Glutamatergic neuron (in vitro differentiated cells): Measurements from ENCODE around the gene ZNF334. TPM values are rescaled to one million over a fixed set of nuclear protein-coding genes. Genes with fewer than 3 reads are reported as not detected.

Experiments used
- DNase-seq: peaks from one replicate; pipeline ENCODE4 v3.0.0; 2022
- H3K27ac Mint-ChIP-seq: one replicate; pipeline ENCODE4 v1.8.0; 2020; ENCODE audit warnings: mild to moderate bottlenecking, mixed read lengths, inconsistent platforms; ENCODE audit not compliant: unreplicated experiment
- H3K27me3 Mint-ChIP-seq: one replicate; pipeline ENCODE4 v1.8.0; 2020; ENCODE audit warnings: mild to moderate bottlenecking, moderate library complexity, mixed read lengths, inconsistent platforms; ENCODE audit not compliant: unreplicated experiment
- H3K36me3 Mint-ChIP-seq: one replicate; pipeline ENCODE4 v1.8.0; 2020; ENCODE audit warnings: mild to moderate bottlenecking, mixed read lengths, inconsistent platforms; ENCODE audit not compliant: unreplicated experiment
- H3K4me1 Mint-ChIP-seq: one replicate; pipeline ENCODE4 v1.8.0; 2020; ENCODE audit warnings: mild to moderate bottlenecking, low read depth, mixed read lengths, inconsistent platforms; ENCODE audit not compliant: unreplicated experiment
- H3K4me3 Mint-ChIP-seq: one replicate; pipeline ENCODE4 v1.8.0; 2020; ENCODE audit warnings: mild to moderate bottlenecking, mixed read lengths, inconsistent platforms; ENCODE audit not compliant: unreplicated experiment
- H3K9me3 Mint-ChIP-seq: one replicate; pipeline ENCODE4 v1.8.0; 2020; ENCODE audit warnings: mild to moderate bottlenecking, moderate library complexity, mixed read lengths, inconsistent platforms; ENCODE audit not compliant: unreplicated experiment
- CTCF ChIP-seq: fragments of 200-600 bp; sonication (generic); IDR thresholded peaks from one replicate; pipeline ENCODE4 v1.5.0; 2021; ENCODE audit not compliant: partially characterized antibody, unreplicated experiment
- total RNA-seq: library from RNA; stranded (reverse); fragmentation: NEBNext Ultra II Directional; extraction: Animal tissue kit (Norgen Biotek cat#: 25700); gene quantifications from one replicate; pipeline ENCODE4 v1.2.1, GENCODE V29; 2021; ENCODE audit not compliant: unreplicated experiment

ZNF334 gene
- total RNA-seq, 1 donor from 2014 or later = 32.9 TPM

DNA sequence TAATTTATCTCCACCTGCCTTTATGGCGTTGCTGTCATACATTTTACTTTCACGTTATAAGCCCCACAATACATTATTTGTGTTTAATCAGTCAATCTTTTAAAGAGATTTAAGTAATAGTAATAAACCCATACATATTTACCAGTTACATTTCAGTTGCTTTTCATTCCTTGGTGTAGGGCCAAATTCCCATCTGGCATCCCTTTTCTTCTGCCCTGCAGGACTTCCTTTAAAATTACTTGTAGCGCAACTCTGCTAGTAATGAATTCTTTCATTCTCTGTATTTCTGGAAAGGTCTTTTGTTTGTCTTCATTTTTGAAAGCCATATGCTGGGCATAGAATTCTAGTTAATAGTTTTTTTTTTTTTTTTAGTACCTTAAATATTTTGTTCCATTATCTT lies 24.9 kb downstream of the ZNF334 start:
- H3K4me1 Mint-ChIP-seq = peaks cover 6% of the 10 kb centered on the region
- no peak for DNase-seq
- TF ChIP-seq CTCF = no peak
- no peaks in the 10 kb centered on the region for H3K36me3 Mint-ChIP-seq
- no peak overlapping the region for H3K4me3 Mint-ChIP-seq
- H3K9me3 Mint-ChIP-seq = peaks cover 2% of the 10 kb centered on the region
- H3K27me3 Mint-ChIP-seq = no peaks in the 10 kb centered on the region
- H3K27ac Mint-ChIP-seq = no peak overlapping the region

GRCh38 chr20:46487628-46488027 lies 25.7 kb downstream of the ZNF334 start:
- Mint-ChIP-seq H3K36me3 (no peaks in the 10 kb centered on the region), H3K4me1 (peaks cover 6% of the 10 kb centered on the region), H3K9me3 (peaks cover 2% of the 10 kb centered on the region), H3K27ac (no peak overlapping the region), H3K27me3 (no peaks in the 10 kb centered on the region), H3K4me3 (no peak overlapping the region)
- no peak for TF ChIP-seq CTCF
- DNase-seq = no peak

DNA sequence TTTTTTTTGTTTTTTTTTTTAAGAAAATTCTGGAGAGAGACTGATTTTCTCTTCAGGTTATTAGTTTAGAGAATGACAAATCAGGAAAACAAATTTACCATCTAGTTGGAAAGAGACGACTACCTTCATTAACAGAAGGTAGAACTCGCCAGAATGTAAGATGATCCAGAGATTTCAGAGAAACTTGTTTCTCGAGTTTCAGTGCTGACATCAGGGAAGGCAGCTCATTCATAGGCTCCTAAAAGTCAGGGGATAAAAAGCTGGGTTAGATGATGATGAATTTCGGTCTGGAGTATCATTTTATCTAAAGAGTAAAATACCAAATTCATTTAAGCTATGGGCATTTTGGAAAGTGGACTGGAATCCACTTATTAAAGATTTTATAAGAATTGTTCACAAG lies 27.9 kb downstream of the ZNF334 start:
- Mint-ChIP-seq H3K27me3 (no peaks in the 10 kb centered on the region), H3K36me3 (no peaks in the 10 kb centered on the region), H3K27ac (no peak overlapping the region), H3K4me3 (no peak overlapping the region), H3K4me1 (peaks cover 6% of the 10 kb centered on the region), H3K9me3 (peaks cover 2% of the 10 kb centered on the region)
- DNase-seq = no peak
- no peak for TF ChIP-seq CTCF

DNA sequence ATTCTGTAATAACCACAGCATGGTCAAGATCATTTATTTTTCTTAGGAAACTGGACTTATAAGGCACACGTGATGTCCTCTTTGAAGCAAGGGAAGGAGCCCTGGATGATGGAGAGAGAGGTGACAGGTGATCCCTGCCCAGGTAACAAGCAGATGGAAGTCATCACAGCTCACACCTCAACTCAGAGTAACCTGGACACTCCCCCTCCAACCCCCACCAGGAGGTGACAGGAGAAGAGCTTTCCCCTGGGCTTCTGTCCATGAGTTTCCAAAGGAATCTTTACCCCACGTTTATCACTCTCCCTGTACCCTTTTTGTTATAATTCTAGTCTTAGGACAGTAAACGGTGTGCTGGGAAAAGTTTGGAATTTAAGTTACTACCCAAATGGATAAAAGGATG lies 28.4 kb downstream of the ZNF334 start:
- H3K9me3 Mint-ChIP-seq = peaks cover 2% of the 10 kb centered on the region
- no peak overlapping the region for H3K27ac Mint-ChIP-seq
- H3K36me3 Mint-ChIP-seq = no peaks in the 10 kb centered on the region
- DNase-seq = no peak
- no peak overlapping the region for H3K4me3 Mint-ChIP-seq
- H3K4me1 Mint-ChIP-seq = peaks cover 6% of the 10 kb centered on the region
- TF ChIP-seq CTCF = no peak
- no peaks in the 10 kb centered on the region for H3K27me3 Mint-ChIP-seq

GRCh38 chr20:46483879-46484278 lies 29.5 kb downstream of the ZNF334 start:
- DNase-seq = no peak
- no peak for TF ChIP-seq CTCF
- Mint-ChIP-seq H3K4me1 (peaks cover 6% of the 10 kb centered on the region), H3K9me3 (peaks cover 2% of the 10 kb centered on the region), H3K27me3 (no peaks in the 10 kb centered on the region), H3K4me3 (no peak overlapping the region), H3K36me3 (no peaks in the 10 kb centered on the region), H3K27ac (no peak overlapping the region)
